ENCODE data around the gene MICALL1. TPM values are rescaled to one million over a fixed set of nuclear protein-coding genes. Genes with fewer than 3 reads are reported as not detected.

Gene MICALL1
- total and polyA plus RNA-seq, 2 of the 4 experiments (the other 2 are of a cell fraction), result 12.4 to 22.3 TPM

- H2BK120ac ChIP-seq (ENCODE audit: low read depth, low read length), result no peak overlapping the region
- no peak overlapping the region for H3K4me2 ChIP-seq (ENCODE audit: low read depth, low read length)
- H2AFZ ChIP-seq (replicated peaks; ENCODE audit: low read length, poor library complexity), result no peak overlapping the region
- ATAC-seq (ENCODE audit: low read depth) (no peak), DNase-seq (no peak)
- H3K9ac ChIP-seq (ENCODE audit: low read depth, low read length), result no peak overlapping the region
- H2BK20ac ChIP-seq (ENCODE audit: low read depth, low read length), result no peak overlapping the region
- no peak overlapping the region for H3K27ac ChIP-seq (ENCODE audit: insufficient read depth, low read length)
- BruUV-seq (replicated peaks), result no TSS peak
- H3K4me1 ChIP-seq (ENCODE audit: control insufficient read depth, insufficient read depth, low read length), result peaks cover 16% of the 10 kb centered on the region
- H4K8ac ChIP-seq (ENCODE audit: low read depth in 2 of 2, low read length in 2 of 2), result no peak overlapping the region
- no peak overlapping the region for H3K18ac ChIP-seq (ENCODE audit: low read depth, low read length)
- no peak overlapping the region for H3K23ac ChIP-seq (ENCODE audit: low read depth, low read length)
- no peak overlapping the region for H2BK5ac ChIP-seq (ENCODE audit: low read depth, low read length, poor library complexity, severe bottlenecking)
- 0 out of 2 replicates have a peak overlapping the region, but pooled peaks have one; percentile 29 for H3K4ac ChIP-seq (ENCODE audit: low read depth, low read length)
- intact Hi-C loops (cut with micrococcal nuclease) (loop anchor here (5.0 kb wide), 1 partner anchor 114 kb away; no protein-coding TSS in a partner anchor), dilution Hi-C loops (cut with HindIII; ENCODE audit: low sequenced_read_pairs, unreplicated experiment) (no loop called here), in situ Hi-C loops (cut with MboI; ENCODE audit: low sequenced_read_pairs) (no loop called here)
- peaks cover 31% of the 10 kb centered on the region for H4K20me1 ChIP-seq (ENCODE audit: insufficient read depth, low read length)
- TF ChIP-seq FOS (IDR thresholded peaks at IDR 0.05; ENCODE audit: low read depth, low read length), result no peak
- TF ChIP-seq RCOR1 (IDR thresholded peaks at IDR 0.05; ENCODE audit: insufficient replicate concordance, low read length), result no peak
- no peak for TF ChIP-seq CEBPB (IDR thresholded peaks at IDR 0.05; ENCODE audit: low read depth, low read length)
- no peak for TF ChIP-seq ELK1 (IDR thresholded peaks at IDR 0.05; ENCODE audit: borderline replicate concordance, low read depth, low read length)
- TF ChIP-seq RFX5 (IDR thresholded peaks at IDR 0.05; ENCODE audit: low read depth, low read length), result no peak
- no peak for TF ChIP-seq BHLHE40 (IDR thresholded peaks at IDR 0.05; ENCODE audit: low read depth, low read length)
- TF ChIP-seq, protein P1, sequence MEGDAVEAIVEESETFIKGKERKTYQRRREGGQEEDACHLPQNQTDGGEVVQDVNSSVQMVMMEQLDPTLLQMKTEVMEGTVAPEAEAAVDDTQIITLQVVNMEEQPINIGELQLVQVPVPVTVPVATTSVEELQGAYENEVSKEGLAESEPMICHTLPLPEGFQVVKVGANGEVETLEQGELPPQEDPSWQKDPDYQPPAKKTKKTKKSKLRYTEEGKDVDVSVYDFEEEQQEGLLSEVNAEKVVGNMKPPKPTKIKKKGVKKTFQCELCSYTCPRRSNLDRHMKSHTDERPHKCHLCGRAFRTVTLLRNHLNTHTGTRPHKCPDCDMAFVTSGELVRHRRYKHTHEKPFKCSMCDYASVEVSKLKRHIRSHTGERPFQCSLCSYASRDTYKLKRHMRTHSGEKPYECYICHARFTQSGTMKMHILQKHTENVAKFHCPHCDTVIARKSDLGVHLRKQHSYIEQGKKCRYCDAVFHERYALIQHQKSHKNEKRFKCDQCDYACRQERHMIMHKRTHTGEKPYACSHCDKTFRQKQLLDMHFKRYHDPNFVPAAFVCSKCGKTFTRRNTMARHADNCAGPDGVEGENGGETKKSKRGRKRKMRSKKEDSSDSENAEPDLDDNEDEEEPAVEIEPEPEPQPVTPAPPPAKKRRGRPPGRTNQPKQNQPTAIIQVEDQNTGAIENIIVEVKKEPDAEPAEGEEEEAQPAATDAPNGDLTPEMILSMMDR (conservative IDR thresholded peaks at IDR 0.05; ENCODE audit: low read depth, low read length), result no peak
- TF ChIP-seq MXI1 (IDR thresholded peaks at IDR 0.05; ENCODE audit: borderline replicate concordance, low read depth, low read length), result no peak
- no peak for TF ChIP-seq SMC3 (IDR thresholded peaks at IDR 0.05; ENCODE audit: low read depth, low read length)
- no peak overlapping the region for H4K5ac ChIP-seq (ENCODE audit: low read depth, low read length)
- H3K9me3 ChIP-seq (ENCODE audit: control insufficient read depth, insufficient read depth, low read length), result no peaks in the 10 kb centered on the region
- H3K27me3 ChIP-seq (ENCODE audit: control insufficient read depth, insufficient read depth, low read length), result no peaks in the 10 kb centered on the region
- H3K9me1 ChIP-seq (ENCODE audit: insufficient read depth, low read length), result peaks cover 8% of the 10 kb centered on the region
- H3K14ac ChIP-seq (replicated peaks; ENCODE audit: low read depth, low read length), result 0 out of 2 replicates have a peak overlapping the region, but pooled peaks have one; percentile 15
- H3K56ac ChIP-seq (ENCODE audit: extremely low read depth, insufficient read depth, low read length), result no peak overlapping the region
- WGBS, 2 experiments (ENCODE audit: extremely low coverage in 2 of 2, insufficient read length in 1 of 2), result 83% methylated on average over 1 of the region's 2 CpGs; no CpG with 5 or more reads in 1 of the 2 experiments
- peak overlapping the region; percentile 23; the same call in 1 of the 2 replicates for H2AK5ac ChIP-seq (ENCODE audit: low read depth, low read length)
- ChIA-PET CTCF (interaction anchor here (0.5 to 0.9 kb wide), 4 partner anchors 23 to 64 kb away, joined by 3 to 6 read pairs (median 5); partner anchors contain the start of gene MICALL1), POLR2A (ENCODE audit: unreplicated experiment) (no interaction called here)
- H3K4me3 ChIP-seq (ENCODE audit: insufficient read depth, low read depth, low read length), result no peak overlapping the region
- H2BK15ac ChIP-seq (ENCODE audit: low read depth, low read length), result no peak overlapping the region
- H3K79me1 ChIP-seq (ENCODE audit: low read depth in 1 of 2, low read length in 2 of 2), result peaks cover 0 to 44% of the 10 kb centered on the region in 2 experiments; a peak in 3 of 4 replicates
- no peak overlapping the region for H2AK9ac ChIP-seq (replicated peaks; ENCODE audit: low read depth, low read length, poor library complexity)
- H3K36me3 ChIP-seq (ENCODE audit: control insufficient read depth, insufficient read depth, low read length), result peaks cover 44% of the 10 kb centered on the region
- H4K91ac ChIP-seq (ENCODE audit: insufficient read depth, low read depth, low read length), result no peak overlapping the region
These were observed 24.9 kb downstream of the MICALL1 start for GRCh38 chr22:37930952-37931440.
